NCI-H187 treated with DMSO at 0.1 percent for 48 hours (cell line): Measurements from ENCODE around the gene TECR.
"Not testable (repeated sequence)": the region's sequence is repeated elsewhere in the genome, so short reads cannot be mapped to it uniquely, and the experiment has no call there.

Experiments
- DNase-seq: peaks from one replicate; lab custom pipeline; 2025; lab: John Stamatoyannopoulos, UW

Gene TECR, protein sequence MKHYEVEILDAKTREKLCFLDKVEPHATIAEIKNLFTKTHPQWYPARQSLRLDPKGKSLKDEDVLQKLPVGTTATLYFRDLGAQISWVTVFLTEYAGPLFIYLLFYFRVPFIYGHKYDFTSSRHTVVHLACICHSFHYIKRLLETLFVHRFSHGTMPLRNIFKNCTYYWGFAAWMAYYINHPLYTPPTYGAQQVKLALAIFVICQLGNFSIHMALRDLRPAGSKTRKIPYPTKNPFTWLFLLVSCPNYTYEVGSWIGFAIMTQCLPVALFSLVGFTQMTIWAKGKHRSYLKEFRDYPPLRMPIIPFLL

DNA sequence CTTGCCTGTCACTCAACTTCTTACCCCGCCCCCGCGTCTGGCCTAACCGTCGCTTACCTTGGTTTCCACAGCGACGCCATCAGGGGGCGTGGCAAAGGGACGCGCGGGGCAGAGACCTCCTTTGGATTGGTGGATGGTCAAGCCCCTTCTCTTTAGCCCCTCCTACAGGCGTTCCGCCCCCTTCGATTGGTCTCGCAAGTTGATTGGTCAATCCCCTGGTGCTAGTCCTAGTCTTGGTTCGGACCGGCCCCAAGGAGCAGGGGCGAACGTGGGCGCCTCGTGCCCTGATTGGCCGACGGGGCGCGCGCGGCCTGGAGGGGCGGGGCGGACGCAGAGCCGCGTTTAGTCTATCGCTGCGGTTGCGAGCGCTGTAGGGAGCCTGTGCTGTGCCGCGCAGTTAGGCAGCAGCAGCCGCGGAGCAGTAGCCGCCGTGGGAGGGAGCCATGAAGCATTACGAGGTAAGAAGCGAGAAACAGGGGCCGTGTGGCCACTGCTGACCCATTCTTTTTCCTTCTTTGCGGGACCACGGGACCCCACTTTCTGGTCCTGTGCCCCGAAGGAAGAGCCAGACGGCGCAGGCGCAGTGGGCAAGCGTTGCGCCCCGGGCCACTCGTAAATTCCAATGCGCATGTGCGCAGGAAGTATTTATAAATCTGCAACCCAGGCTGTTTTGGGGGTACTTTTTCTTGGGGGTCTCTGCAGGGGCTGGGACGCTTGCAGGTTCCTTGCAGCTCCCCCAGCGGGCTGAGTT is at the start of gene TECR:
TECR (plus strand) TSS at position 341 of the 751 bp plus-strand sequence; CDS start at position 444, 103 bp downstream.
- DNase-seq, result peak; percentile 78

DNA sequence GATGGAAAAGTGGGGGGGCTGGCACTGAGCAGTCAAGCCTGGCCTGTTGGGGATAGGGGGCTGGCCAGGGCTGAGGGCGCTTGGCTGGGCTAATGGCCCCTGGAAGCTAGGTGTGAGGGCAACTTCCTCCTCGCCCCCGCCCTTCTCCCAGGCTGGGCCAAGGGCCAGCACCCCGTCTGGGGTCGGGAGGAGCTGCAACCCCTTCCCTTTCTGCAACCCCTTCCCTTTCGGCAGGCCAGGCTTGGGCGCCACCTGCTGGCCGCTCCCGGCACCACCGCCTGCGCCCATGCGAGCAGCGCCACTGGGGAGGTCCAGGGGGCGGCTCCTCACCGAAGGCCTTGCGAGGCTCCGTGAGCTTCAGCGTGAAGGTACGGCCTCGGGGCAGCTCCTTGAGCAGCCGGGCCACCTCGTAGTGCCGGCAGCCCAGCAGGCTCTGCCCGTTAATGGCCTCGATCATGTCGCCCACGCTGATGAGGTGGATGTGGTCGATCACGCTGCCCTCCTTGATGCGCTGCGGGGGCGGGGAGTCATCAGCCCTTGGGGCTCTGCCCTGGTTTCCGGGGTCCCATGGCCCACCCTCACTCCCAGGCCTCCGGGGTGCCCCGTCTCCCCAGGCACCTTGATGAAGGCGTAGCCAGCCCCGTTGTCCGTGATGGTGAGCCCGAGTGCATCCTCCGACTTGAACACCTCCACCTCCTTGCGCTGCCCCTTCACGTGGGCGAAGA is 49.3 kb upstream of the TECR start:
- no peak for DNase-seq

DNA sequence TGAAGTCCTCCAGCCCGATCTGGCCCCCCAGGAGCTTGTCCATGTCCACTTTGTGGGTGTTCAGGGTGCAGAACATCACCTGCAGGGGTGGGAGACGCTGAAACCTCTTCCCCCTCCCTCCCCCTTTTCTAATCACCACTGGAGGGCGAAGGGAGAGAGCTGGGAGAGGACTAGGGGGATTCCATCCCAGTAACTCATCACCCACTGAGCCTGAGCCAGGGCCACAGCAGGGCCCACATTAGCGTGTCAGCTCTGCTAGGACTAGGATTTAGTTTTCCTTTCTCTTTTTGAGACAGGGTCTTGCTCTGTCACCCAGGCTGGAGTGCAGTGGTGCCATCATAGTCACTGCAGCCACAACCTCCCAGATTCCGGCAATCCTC is 48.7 kb upstream of the TECR start:
- no peak for DNase-seq

DNA sequence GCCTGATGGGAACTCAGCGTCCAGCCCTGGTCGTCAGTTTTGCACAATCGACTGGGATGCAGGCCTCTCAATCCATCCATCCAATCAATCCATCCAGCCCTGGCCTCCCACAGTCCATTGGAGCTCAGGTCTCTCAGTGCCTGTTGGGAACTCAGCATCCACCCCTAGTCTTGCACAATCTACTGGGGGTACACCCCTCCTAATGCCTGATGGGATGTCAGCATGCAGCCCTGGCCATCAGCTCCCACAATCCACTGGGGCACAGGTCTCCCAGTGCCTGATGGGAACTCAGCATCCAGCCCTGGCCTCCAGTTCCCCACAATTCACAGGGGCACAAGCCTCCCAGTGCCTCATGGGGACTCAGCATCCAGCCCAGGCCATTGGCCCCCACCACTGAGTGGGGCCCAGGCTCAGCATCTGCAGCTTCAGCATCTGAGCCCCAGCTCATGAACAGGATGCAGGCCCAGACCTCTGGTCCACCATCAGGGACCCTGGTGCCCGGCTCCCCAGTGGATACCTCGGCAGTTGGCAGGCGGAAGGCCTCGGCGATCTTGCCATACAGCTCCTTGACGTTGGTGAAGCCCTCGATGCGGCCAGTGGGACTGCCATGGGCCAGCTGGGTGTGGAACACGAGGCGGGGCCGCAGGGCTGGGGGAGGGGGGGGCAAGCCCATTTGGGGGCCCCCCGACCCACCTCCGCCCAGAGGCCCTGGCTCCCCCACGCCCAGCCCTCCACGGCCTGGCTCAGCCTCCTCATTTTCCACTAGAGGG is 47.0 kb upstream of the TECR start:
- DNase-seq, result no peak

DNA sequence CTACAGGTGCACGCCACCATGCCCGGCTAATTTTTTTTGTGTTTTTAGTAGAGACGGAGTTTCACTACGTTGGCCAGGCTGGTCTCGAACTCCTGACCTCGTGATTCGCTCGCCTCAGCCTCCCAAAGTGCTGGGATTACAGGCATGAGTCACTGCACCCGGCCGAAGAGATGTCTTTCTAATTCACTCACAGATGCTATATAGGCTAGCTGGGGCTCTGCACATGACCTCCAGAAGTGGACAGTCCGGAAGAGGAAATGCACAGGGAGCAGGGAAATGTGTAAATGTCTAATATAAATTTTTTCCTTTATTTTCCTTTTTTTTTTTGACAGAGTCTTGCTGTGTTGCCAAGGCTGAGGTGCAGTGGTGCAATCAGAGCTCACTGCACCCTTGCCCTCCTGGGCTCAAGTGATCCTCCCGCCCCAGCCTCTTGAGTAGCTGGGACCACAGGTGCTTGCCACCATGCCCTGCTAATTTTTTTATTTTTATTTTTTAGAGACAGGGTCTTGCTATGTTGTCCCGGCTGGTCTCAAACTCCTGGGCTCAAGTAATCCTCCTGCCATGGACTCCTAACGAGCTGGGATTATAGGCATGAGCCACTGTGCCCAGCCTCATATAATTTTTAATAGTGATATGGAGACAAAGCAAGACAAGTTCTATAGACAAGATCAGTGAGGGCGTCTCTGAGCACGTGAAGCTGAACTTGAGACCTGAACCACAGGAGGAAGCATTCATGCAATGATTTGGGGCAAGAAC is 41.8 kb upstream of the TECR start:
- no peak for DNase-seq

DNA sequence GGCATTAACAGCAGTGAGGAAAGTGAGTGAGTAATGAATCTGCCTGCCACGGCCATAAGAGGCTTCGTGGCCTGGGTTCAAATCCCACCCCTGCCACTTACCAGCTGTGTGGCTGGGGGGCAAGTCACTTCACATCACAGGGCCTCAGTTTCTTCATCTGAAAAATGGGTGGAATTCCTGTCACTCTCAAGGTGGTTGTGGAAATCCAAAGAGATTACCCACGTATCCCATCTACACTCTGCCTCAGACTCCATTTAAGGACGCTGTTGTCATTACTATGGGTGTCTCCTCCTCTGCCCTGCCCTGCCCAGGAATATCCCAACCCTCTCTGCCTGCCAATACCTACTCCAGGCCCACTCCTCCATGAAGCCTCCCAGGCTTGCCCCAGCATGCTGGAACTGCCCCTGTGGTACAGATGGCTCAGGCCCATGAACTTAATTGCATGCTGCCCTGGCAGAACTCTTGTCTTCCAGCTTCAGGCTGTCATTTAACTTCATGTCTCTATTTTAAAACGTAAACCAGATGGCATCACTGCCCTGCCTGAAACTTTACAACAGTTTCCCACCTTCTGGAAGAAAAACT is 36.5 kb upstream of the TECR start:
- no peak for DNase-seq

DNA sequence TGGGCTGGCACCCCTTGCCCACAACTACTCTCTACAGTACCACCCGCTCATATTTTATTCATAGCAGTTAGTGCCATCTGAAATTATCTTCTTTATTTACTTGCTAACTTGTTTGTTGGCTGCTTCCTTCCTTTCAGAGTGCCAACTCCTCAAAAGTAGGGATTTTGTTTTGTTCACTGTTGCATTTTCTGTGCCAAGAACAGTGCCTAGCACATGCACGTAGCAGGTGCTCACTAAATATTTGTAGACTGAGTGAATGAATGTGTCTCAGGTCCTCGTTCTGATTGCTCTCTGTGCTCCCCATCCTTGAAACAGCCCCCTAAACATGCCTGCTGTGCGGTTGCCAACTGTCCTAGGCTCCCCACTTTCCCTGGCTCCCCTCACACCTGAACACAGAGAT is 35.0 kb upstream of the TECR start:
- DNase-seq, result no peak

DNA sequence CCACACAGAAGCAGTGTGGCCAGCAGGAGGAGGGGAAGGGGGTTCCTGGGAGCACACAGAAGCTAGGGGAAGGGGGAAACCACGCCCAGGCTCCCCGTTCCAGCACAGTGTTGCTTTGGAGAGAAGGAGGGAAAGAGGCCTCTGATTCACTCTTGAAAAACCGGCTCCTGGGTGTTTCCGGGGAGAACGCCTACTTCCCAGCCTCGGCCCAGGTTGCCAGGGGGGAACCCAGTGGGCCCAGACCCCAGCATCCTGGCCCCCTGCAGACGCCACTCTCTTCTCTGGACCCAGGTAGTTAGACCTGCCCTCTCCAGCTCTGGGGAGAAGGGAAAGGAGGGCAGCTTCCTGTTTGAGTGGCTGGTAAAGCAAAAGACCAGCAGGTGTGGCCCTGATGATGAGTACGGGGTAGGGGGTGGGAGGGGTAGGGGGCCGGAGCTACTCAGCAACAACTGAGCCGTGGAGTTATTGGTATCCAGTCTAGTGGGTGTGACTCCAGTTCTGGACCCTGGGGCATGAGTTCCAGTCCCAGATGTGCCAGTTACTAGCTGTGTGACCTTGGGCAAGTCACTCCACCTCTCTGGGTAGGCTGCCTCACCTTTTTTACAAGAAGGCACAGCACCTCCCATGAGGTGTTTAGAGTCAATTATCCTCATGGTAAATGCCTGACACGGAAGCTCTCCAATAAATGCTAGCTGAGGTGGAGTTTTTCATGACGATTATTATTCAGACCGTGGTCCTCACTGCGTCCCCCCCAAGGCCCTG is 34.3 kb upstream of the TECR start:
- DNase-seq, result no peak

DNA sequence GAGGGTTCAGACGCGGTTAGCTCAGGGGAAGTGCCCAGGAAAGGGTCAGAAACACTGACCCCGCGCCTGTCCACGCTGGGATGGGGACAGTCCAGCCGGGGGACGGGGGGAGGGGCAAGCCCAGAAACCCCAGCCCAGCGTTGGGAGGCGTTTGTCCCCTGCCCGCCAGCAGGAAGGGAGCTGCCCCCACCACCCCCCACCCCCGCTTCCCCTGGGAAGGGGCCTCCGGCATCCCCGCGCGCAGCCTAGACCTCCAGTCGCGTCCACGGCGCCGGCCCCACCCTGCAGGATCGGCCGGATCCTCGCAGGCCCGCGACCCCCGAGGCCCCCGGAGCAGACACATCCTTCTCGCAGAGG is 33.7 kb upstream of the TECR start:
- no peak for DNase-seq

DNA sequence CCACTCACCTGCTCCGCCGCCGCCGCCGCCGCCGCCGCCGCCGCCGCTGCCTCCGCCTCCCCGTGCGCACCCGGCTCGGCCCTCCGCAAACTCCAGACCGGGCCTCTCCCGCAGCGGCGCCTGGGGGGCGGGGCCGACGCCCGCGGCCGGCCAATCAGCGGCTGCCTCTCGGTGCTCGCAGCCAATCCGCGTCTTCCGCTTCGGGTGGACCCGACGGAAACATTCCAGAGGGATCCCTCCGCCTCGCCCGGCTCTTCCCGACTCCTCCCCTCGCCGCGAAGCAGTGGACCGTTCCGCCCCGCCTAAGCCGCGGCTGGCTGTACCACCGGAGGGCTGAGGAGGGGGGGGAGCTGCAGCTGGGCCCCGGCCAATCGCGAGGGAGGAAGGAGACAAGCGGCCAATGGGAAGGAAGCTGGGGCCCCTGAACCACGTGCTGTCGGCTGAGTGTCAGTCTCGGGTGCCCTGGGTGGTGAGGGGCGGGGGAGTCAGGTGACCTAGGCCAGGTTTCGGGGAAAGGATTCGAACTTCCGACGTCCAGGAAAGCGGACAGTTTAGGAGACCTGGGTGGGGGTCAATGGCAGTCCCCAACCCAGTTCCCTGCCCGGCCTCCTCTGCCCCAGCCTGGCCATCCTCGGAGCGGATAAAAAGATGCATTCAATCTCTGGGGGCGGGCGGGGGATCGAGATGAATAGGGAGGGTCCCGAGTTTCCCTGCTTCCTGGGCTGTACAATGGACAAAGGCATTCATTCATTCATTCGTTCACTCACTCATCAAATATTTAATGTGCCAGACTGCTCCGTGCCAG is 33.2 kb upstream of the TECR start, which contains the start of gene GIPC1:
GIPC1 (minus strand) TSS at position 99 of the 805 bp plus-strand sequence. CDS start 13,151 bp downstream, outside the sequence.
- peak; percentile 75 for DNase-seq

DNA sequence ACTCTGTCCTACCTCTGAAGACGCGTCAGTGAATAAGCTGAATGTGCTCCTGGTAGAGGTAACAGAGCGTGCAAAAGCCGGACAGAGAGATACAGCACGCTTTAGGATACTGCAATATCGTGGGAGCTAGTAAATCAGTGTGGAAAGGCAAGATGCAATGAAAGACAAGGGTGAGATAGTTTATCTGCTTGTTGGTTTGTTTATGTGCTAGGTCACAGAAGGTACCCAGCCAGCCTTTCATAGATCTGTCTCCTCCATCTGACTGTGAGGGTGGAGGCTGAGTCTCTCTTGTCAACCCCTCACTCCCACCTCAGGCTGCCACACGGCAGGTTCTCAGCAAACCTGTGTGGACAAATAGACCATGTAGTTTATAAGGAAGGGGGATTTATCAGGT is 32.6 kb upstream of the TECR start:
- no peak for DNase-seq

DNA sequence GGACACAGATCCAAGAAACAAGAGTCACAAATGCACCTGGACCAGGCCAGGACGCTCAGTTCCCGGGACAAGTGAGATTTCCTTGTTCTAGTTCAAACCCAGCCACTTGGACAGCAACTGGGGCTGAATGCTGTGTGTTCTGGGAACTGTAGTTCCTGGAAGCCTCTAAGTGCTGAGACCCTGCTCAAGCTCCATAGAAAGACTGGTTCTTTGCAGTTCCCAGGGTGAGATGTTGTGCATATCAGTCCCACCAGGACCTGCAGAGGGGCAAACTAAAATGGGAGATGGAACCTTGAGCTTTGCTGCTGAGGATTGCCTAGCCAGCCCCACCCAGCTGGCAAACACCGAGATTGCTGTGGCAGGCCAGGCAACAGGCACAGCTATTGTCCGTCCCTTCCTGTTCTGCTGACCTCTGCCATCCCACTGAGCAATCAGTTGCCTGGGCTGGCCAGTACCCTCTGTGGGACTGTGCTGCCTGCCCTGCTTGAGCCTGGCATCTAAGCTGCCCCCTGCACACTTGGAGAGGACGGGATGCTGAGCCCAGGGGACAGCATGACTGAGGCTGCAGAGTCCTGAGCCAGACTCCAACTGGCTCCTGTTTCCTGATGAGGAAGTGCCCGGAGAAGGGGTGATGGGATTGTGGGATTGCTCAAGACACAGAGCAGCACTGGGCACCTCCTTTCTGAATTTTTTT is 32.0 kb upstream of the TECR start:
- no peak for DNase-seq

DNA sequence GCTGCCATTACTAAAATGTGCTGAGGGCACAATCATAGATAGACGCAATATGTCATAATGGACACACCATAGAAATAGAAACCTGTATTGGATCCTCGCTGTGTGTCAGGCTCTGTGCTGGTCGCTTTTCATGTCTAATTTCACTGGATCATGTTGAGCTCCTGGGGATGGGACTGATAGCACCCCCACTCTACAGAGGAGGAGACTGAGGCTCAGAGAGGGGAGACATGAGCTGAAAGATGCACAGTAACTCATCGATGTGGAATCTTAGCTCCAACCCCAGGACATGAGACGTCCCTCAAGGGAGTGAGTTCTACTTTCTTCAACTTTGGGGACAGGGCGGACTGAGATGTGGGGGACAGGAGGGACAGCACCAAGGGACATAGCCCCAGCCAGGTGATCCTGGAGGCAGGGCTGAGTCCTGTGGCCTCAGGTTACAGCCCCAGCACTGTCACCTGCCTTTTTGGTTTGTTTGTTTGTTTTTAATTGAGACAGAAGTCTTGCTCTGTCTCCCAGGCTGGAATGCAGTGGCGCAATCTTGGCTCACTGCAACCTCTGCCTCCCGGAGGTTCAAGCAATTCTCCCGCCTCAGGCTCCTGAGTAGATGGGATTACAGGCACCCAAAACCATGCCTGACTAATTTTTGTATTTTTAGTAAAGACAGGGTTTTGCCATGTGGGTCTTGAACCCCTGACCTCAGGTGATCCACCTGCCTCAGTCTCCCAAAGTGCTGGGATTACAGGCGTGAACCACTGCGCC is 26.9 kb upstream of the TECR start:
- DNase-seq, result no peak

DNA sequence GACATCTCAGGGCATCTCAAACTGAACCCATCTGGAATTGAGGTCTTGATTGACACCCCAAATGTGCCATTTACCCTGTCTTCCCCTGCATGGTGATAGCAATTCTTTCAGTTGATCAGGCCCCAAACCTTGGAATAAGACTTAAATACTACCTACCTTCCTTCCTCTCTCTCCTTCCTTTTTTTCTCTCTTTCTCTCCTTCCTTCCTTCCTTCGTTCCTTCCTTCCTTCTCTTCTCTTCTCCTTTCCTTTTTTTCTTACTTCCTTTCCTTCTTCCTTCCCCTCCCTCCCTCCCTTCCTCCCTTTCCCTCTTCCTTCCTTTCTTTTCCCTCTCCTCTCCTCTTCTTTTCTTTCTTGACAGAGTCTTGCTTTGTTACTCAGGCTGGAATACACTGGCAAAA is 26.1 kb upstream of the TECR start:
- DNase-seq, result no peak

DNA sequence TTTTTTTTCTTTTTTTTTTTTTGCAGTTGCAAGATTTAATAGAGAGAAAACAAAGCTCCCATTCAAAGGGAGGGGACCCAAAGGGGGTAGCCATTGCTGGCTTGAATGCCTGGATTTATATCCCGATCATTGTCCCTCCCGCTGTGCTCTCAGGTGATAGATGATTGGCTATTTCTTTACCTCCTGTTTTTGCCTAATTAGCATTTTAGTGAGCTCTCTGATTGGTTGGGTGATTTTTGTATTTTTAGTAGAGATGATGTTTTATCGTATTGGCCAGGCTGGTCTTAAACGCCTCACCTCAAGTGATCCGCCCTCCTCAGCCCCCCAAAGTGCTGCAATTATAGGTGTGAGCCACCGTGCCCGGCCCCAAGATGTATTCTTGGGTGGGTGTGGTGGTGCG is 24.8 kb upstream of the TECR start:
- DNase-seq, result not testable (repeated sequence)

DNA sequence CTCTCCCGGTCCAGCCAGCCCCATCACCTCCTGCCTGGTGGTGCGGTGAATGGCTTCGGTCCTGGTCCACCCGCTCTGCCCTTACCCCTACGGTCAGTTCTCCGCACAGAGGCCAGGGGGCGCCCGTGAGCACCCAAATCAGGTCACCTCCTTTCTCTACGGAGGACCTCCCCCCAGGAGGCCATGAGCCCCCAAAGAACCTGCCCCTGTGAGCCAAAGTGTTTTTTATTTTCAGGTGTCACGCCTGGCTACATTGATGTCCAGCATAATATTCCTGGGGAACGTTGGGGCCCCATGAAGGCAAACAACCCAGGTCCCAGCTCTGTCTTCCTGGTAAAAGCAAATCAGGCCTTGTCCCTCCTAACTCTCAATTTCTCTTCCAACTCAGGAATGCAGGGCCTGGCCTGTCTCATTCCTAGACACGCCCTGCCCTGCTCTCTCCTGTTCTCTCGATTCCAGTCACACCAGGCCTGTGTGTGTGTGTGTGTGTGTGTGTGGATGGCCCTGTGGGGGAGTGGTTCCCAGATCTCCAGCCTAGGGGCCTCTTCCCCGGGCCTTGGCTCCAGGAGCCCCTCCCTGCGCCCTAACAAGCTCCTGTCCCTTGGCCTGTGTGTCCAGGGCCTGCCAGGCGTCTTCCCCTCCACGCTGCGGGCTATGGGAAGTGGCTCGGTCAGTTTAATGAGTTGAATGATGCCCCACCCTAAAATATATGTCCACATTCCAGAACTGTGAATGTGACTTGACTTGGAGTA is 23.7 kb upstream of the TECR start:
- no peak for DNase-seq
